Middle frontal gyrus (tissue), 1 donor: ENCODE measurements around the gene ISM1.

Experiments
- DNase-seq: peaks from one replicate; pipeline ENCODE4 v3.0.0-alpha.2; 2015; ENCODE audit warnings: low spot score; ENCODE audit errors: extremely low spot score

ISM1 gene

DNA sequence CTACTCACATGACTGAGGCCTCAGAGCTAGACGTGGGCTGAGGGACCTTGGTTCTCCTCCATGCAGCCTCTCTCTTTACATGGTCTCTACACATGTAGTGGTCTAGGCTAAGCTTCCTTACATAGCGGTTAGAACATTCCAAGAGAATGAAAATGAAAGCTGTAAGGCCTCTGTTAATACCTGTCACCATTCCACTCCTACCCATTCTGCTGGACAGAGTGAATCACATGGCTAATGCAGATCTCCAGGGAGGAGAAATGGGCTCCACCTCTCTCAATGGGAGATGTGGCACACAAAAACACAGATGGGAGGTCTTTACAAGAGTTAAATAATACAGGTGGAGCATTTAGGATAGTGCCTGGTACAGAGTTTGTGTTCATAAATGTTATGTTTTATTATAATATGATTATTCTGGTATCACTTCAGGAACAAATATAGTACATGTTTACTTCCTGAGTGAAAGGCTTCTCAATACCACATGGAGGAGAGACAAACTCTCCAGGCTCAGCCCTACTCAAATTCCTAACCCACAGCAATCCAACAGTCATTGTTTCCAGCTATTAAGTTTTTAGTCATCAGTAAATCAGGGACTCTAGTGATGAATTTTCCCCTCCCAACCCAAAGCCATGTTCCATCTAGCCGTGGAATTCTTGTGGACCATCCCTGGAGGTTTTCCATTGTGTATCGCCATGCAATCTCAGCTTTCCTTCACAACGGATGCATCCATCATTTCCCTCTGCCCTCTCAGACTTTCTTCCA lies 57.9 kb downstream of the ISM1 start:
- no peak for DNase-seq

DNA sequence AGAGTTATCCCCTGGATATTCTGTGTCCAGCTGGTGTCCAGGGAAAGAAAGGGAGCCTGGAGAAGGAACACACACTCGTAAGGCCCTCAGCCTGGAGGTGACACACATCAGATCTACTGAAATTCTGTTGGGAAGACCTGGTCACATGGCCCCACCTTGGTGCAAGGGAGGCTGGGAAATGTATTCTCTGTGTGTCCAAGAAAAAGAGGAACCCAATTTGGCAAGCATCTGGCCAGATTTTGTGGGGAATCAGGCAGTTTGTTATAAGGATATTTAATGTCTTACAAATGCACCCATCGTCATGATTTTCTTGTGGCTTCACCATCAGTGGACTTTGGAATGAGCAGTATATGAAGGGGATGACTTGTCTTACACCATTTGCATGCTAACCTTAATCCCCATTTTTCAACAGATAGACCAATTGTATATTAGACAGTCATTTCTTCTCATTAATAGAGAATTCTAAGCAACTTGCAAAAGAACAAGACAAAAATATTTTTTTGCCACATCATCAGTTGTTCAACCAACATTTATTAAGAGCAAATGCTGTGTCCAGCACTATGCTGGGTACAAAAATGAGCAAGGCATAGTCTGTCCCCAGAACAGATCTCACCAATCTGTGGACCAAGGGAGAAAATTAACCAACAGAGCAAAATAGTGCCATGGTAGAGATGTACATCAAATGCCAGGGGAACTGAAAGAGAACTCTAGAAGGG lies 59.7 kb downstream of the ISM1 start:
- no peak for DNase-seq

DNA sequence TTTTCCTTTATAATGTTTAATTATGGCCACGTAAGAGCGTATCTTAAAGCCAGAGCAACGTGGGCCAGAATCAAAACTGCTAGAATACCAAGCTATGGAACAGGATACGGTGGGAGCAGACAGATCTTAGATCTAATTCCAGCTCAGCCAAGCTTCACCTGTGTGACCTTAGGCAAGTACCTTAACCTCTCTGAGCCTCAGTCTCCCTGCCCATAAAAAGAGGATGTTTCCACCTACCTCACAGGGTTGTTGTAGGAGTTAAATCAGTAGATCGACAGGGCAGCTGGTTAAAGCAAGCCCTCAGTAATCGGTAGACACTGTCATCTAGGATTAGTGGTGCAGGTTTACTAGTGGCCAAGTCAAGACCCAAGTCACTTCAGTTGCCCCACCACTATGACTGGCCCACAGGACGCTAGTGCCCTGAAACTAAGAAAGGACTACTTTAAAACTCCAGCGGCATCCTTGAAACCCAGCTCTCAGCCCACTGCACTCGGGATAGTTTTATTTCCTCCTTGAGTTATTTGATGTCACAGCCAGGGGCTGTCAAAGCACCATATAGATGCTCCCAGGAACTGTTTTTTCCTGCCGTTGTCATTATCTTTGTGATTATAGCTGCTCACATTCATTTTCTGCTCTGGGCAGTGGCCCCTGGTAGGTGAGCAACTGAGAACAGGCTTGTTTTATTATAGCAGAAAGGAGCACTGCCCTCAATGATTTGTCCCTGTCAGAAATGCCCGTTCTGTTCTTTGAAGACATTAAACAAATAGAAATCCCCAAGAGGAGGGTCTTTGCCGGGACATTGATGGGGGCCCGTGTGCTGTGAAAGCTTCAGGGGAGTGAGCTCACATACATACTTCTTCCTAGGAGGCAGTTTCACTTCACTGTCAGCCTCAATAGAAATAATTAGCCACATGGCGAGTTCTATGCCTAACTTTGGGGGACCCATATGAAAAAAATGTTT lies 63.1 kb downstream of the ISM1 start:
- DNase-seq = no peak

GRCh38 chr20:13284830-13285229 lies 63.8 kb downstream of the ISM1 start:
- no peak for DNase-seq

DNA sequence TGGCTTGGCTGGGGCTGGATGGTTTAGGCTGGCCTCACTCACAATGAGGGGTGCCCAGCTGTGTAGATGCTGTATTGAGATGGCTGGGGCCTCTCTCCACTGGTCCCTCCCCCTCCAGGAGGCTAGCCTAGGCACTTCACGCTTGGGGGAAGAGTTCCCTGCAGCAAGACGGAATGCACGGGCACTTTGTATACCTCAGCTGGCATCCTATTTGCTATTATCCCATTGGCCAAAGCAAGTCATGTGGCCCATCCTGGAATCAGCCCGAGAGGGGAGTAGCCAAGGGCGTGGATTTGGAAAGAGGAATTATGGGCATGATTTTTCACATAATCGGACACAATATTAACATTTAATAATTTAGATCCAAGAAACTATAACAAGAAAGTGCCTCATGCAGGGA lies 64.3 kb downstream of the ISM1 start:
- DNase-seq = no peak

DNA sequence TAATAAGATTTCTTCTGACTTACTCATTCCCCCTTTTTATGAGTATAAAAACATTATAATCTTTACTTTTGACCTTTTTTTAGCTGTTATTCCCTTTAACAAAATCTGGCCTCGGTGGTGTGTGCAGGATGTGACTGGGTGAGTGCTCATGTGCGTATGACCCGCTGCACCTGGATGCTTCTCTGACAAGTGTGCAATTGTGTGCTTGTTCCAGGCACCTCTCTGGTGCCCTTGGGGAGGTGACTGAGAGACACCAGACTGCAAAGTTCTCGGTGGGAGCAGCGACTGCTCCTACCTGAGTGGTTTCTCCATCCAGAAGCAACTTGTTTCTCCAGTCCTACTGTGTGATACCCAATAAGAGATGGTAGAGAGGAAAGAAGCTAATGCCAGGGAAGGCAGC lies 65.0 kb downstream of the ISM1 start:
- DNase-seq = no peak

GRCh38 chr20:13286607-13287006 lies 65.5 kb downstream of the ISM1 start:
- no peak for DNase-seq

- DNase-seq = no peak
Measured at GRCh38 chr20:13288357-13288756, 67.3 kb downstream of the ISM1 start.

- DNase-seq = no peak
Measured at GRCh38 chr20:13289031-13289430, 68.0 kb downstream of the ISM1 start.

- DNase-seq = no peak
Measured at GRCh38 chr20:13290724-13291123, 69.7 kb downstream of the ISM1 start.

- DNase-seq = no peak
Measured at GRCh38 chr20:13291157-13291556, 70.1 kb downstream of the ISM1 start.

DNA sequence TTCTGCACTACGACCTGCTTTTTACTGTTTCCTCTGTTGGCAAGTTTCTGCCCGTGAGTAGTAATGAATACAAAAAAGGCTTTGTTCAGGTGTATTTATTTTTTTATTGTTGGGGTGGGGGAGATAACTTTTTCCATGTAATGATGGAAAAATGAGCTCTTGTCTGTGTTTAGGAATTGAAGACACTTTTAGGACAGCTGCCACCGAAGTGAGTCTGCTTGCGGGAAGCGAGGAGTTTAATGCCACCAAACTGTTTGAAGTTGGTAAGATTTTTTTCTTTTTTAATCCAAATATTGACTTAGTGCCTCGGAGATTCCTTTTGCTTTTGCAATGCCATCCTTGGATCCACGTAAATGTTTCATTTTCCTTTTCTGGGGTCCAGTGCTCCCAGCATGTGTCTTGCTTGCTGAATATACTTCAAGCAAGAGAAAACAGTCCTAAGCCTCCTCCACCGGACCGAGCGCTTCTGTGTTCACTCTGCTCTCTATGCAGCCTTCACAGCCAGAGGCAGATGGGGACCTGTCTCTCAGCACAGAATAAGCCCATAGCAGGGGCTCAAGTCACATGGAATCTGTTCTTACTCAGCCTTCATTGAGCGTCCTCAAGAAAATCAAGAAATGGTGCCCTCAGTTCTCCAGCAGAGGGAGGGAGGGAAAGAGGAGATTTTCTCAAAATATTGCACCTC lies 71.3 kb downstream of the ISM1 start:
- DNase-seq = no peak

- no peak for DNase-seq
Measured at GRCh38 chr20:13294522-13294921, 73.4 kb downstream of the ISM1 start.

DNA sequence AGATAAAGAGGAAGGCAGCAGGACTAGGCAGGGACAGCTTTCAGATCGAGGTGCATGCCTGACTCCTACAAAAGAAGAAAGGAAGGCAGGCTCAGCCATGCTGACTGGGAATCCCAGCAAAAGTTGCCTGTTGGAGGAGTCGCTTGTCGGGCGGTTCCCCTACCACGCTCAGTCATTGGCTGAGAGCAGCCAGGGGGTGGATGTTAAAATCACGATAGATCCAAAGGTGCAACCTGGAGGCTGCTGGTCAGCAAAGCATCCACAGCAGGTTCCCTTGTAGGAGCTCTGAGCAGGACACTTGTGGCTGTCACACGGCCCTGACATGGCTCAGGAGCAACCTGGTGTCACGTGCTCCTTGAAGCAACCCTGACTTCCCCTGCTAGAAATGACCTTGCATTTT lies 74.6 kb downstream of the ISM1 start:
- no peak for DNase-seq

DNA sequence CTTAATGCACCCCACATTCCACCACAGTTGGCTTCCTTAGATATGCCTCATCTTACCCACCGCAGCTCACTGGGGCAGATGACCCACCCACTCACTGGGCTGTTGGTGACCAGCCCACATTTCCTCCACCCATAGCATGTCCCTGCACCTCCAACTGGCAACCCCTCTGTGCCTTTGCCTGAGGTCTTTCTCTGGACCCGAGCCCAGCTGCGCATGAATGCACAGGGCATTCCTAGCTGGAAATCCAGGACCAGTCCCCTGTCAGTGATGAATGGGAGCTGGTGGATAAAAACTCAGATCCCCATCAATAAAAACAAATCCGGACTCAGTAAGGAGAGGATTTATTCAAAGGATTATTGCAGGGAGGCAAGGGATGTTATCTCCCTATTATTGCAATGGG lies 75.0 kb downstream of the ISM1 start:
- DNase-seq = no peak

DNA sequence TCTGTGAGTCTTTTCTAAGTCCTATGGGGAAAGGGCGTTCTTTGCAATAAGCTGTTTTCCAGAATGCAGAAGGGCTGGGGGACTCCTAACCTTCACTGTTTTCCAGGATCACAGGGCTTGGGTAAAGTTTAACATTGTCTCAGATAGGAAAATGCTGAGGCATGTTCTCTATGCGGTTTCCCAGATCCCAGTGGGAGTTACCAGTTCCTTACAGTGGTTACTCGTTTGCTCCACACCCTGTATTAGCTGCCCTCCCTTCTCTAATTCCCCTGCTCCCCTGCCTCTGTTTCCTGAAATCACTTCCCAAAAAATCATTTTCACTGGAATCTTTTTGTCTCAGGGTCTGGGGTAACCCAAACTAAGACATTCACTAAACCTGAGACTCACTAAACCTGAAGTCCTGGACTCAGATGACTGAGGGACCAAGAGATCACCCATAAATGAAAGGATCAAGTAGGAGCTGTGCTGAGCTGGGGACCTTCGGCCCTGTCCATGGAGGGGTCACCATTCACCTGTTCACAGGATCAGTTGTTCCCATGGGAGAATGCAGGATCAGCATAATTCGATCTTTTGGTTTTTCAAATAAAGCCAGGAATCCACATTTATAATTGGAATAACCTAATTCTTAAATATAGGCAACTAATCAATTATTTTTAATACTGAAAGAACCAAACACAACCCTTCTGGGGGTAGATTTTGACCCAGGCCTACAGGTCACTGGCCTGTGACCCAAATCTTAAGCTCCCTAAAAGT lies 76.2 kb downstream of the ISM1 start:
- DNase-seq = no peak

DNA sequence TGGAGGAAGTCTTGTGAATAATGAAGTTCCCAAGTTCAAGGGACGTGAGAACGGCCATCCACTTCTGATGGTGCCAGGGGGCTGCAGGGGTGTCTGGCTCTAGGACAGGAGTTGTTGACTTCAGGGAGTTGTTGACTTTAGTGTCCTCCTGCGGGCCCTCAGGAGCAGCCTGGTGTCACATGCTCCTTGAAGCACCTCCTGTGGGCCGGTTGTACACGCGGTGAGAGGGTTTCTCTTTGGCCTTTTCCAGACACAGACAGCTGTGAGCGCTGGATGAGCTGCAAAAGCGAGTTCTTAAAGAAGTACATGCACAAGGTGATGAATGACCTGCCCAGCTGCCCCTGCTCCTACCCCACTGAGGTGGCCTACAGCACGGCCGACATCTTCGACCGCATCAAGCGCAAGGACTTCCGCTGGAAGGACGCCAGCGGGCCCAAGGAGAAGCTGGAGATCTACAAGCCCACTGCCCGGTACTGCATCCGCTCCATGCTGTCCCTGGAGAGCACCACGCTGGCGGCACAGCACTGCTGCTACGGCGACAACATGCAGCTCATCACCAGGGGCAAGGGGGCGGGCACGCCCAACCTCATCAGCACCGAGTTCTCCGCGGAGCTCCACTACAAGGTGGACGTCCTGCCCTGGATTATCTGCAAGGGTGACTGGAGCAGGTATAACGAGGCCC lies 77.8 kb downstream of the ISM1 start:
- DNase-seq = no peak

- no peak for DNase-seq
Measured at GRCh38 chr20:13299401-13299800, 78.3 kb downstream of the ISM1 start.

DNA sequence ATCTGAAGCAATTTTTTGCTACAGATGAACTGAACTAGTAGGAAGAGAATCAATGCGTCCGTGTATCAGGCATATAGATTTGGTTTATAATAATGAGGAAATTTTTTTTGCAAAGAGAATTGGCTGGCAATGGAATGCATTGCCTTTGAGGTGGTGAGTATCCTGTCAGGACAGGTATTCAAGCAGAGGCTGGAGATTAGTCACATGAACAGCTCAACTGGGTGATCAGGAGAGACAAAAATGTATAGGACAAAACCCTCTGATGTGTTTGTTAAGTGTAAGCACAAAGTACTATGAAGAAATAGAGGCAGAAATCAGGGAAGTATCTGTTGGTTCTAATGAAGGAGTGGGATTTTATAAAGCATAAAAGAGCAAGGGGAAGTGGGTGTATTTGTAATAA lies 80.5 kb downstream of the ISM1 start:
- DNase-seq = no peak
